Left renal pelvis (tissue), 4 donors: ENCODE results near the gene CRYL1. TPM values are rescaled to one million over a fixed set of nuclear protein-coding genes. Genes with fewer than 3 reads are reported as not detected.

Source experiments
- DNase-seq, 4 donors: peaks; one replicate each; pipeline ENCODE4 v3.0.0-alpha.2; 2013; ENCODE audit warnings: low read depth in 4 of 4, low spot score in 3 of 4
- polyA plus RNA-seq, 4 donors: library from polyadenylated mRNA; unstranded; fragments of 120-200 nt; gene quantifications; one replicate each; pipeline ENCODE4 v1.2.1, GENCODE V29; 2013; ENCODE audit not compliant: insufficient read length in 4 of 4

Gene CRYL1
- polyA plus RNA-seq, 4 donors, result 31.8 to 138 (median 121) TPM

GRCh38 chr13:20404488-20405222, 121.0 kb downstream of the CRYL1 start:
- no peak for DNase-seq

- DNase-seq, result no peak
These were observed 121.8 kb downstream of the CRYL1 start for GRCh38 chr13:20403826-20404225.

GRCh38 chr13:20402881-20403280, 122.8 kb downstream of the CRYL1 start:
- DNase-seq, result no peak

GRCh38 chr13:20401931-20402856, 123.5 kb downstream of the CRYL1 start:
- no peak for DNase-seq

- DNase-seq, result no peak
These were observed 124.1 kb downstream of the CRYL1 start for GRCh38 chr13:20401531-20401930.

GRCh38 chr13:20400774-20401173, 124.9 kb downstream of the CRYL1 start:
- DNase-seq, result no peak

- DNase-seq, result no peak
These were observed 125.7 kb downstream of the CRYL1 start for GRCh38 chr13:20399961-20400360.

- DNase-seq, result no peak
These were observed 126.1 kb downstream of the CRYL1 start for GRCh38 chr13:20399515-20399914.

- DNase-seq, result no peak
These were observed 127.2 kb downstream of the CRYL1 start for GRCh38 chr13:20398459-20398858.

- no peak for DNase-seq
These were observed 127.8 kb downstream of the CRYL1 start for GRCh38 chr13:20397896-20398295.

GRCh38 chr13:20395061-20395916, 130.4 kb downstream of the CRYL1 start:
- DNase-seq, result no peak

GRCh38 chr13:20394506-20394905, 131.2 kb downstream of the CRYL1 start:
- DNase-seq, result no peak

GRCh38 chr13:20394169-20394501, 131.5 kb downstream of the CRYL1 start:
- no peak for DNase-seq

- DNase-seq, result no peak
These were observed 132.1 kb downstream of the CRYL1 start for GRCh38 chr13:20393273-20394168.

- no peak for DNase-seq
These were observed 133.1 kb downstream of the CRYL1 start for GRCh38 chr13:20392530-20392929.

GRCh38 chr13:20391597-20392452, 133.8 kb downstream of the CRYL1 start:
- no peak for DNase-seq

- DNase-seq, result no peak
These were observed 135.0 kb downstream of the CRYL1 start for GRCh38 chr13:20390526-20391175.

GRCh38 chr13:20389696-20390525, 135.7 kb downstream of the CRYL1 start:
- DNase-seq, result no peak
